ENCODE data around the gene PDLIM3. TPM values are rescaled to one million over a fixed set of nuclear protein-coding genes. Genes with fewer than 3 reads are reported as not detected.

The PDLIM3 gene
- total and polyA plus RNA-seq, 2 of the 4 experiments (the other 2 are of a cell fraction), result 6.4 to 11.7 TPM

GRCh38 chr4:185538806-185539205 lies 3.5 kb upstream of the PDLIM3 start:
- ATAC-seq (ENCODE audit: low read depth), result no peak

More at GRCh38 chr4:185538806-185539205, 3.5 kb upstream of the PDLIM3 start:
- H3K27ac ChIP-seq (ENCODE audit: insufficient read depth, low read length), result no peak overlapping the region
- no peak overlapping the region for H2BK5ac ChIP-seq (ENCODE audit: low read depth, low read length, poor library complexity, severe bottlenecking)
- no peak overlapping the region for H4K8ac ChIP-seq (ENCODE audit: low read depth in 2 of 2, low read length in 2 of 2)
- TF ChIP-seq MAZ (IDR thresholded peaks at IDR 0.05; ENCODE audit: borderline replicate concordance, low read depth, low read length), result no peak
- no peak for TF ChIP-seq SMC3 (IDR thresholded peaks at IDR 0.05; ENCODE audit: low read depth, low read length)
- no peak for TF ChIP-seq CHD1 (IDR thresholded peaks at IDR 0.05; ENCODE audit: low read depth, low read length)
- no peak for TF ChIP-seq RCOR1 (IDR thresholded peaks at IDR 0.05; ENCODE audit: insufficient replicate concordance, low read length)
- TF ChIP-seq USF2 (IDR thresholded peaks at IDR 0.05; ENCODE audit: low read depth, low read length), result no peak
- no peak for TF ChIP-seq POLR2A (IDR thresholded peaks at IDR 0.05; ENCODE audit: low read depth, low read length)
- TF ChIP-seq CTCF (conservative IDR thresholded peaks at IDR 0.05; ENCODE audit: low read depth, low read length), result no peak
- H2AFZ ChIP-seq (replicated peaks; ENCODE audit: low read length, poor library complexity), result no peak overlapping the region
- H3K4me3 ChIP-seq (ENCODE audit: insufficient read depth, low read depth, low read length), result no peak overlapping the region
- H4K20me1 ChIP-seq (ENCODE audit: insufficient read depth, low read length), result no peaks in the 10 kb centered on the region
- no peak overlapping the region for H3K18ac ChIP-seq (ENCODE audit: low read depth, low read length)
- H4K5ac ChIP-seq (ENCODE audit: low read depth, low read length), result no peak overlapping the region
- no peak overlapping the region for H2AK9ac ChIP-seq (replicated peaks; ENCODE audit: low read depth, low read length, poor library complexity)
- H3K4me1 ChIP-seq (ENCODE audit: control insufficient read depth, insufficient read depth, low read length), result peaks cover 2% of the 10 kb centered on the region; the same call in 1 of the 2 replicates
- H2BK120ac ChIP-seq (ENCODE audit: low read depth, low read length), result no peak overlapping the region
- intact Hi-C loops (cut with micrococcal nuclease) (loop anchor here (5.0 kb wide), 2 partner anchors 48 to 67 kb away; partner anchors contain the start of gene CCDC110), dilution Hi-C loops (cut with HindIII; ENCODE audit: low sequenced_read_pairs, unreplicated experiment) (no loop called here), in situ Hi-C loops (cut with MboI; ENCODE audit: low sequenced_read_pairs) (no loop called here)
- no peak overlapping the region for H4K91ac ChIP-seq (ENCODE audit: insufficient read depth, low read depth, low read length)
- peaks cover 0 to 4% of the 10 kb centered on the region in 2 experiments; a peak in 2 of 4 replicates for H3K79me1 ChIP-seq (ENCODE audit: low read depth in 1 of 2, low read length in 2 of 2)
- H2AK5ac ChIP-seq (ENCODE audit: low read depth, low read length), result no peak overlapping the region
- no peak overlapping the region for H2BK20ac ChIP-seq (ENCODE audit: low read depth, low read length)
- H3K9me3 ChIP-seq (ENCODE audit: control insufficient read depth, insufficient read depth, low read length), result no peaks in the 10 kb centered on the region
- H3K36me3 ChIP-seq (ENCODE audit: control insufficient read depth, insufficient read depth, low read length), result no peaks in the 10 kb centered on the region
- H3K4me2 ChIP-seq (ENCODE audit: low read depth, low read length), result no peak overlapping the region
- peaks cover 16% of the 10 kb centered on the region for H3K27me3 ChIP-seq (ENCODE audit: control insufficient read depth, insufficient read depth, low read length)
- no TSS peak for BruUV-seq (replicated peaks)
- no peak overlapping the region for H3K56ac ChIP-seq (ENCODE audit: extremely low read depth, insufficient read depth, low read length)
- DNase-seq, result no peak
- no peak overlapping the region for H2BK15ac ChIP-seq (ENCODE audit: low read depth, low read length)
- ChIA-PET POLR2A (ENCODE audit: unreplicated experiment) (no interaction called here), CTCF (no interaction called here)
- no peak overlapping the region for H3K4ac ChIP-seq (ENCODE audit: low read depth, low read length)
- H3K9me1 ChIP-seq (ENCODE audit: insufficient read depth, low read length), result no peaks in the 10 kb centered on the region
- no CpG with 5 or more reads among the region's 1 CpG for WGBS, 2 experiments (ENCODE audit: extremely low coverage in 2 of 2, insufficient read length in 1 of 2)
- H3K14ac ChIP-seq (replicated peaks; ENCODE audit: low read depth, low read length), result no peak overlapping the region
- no peak overlapping the region for H3K23ac ChIP-seq (ENCODE audit: low read depth, low read length)
- H3K9ac ChIP-seq (ENCODE audit: low read depth, low read length), result no peak overlapping the region

Data from IMR-90 (cell line).